ENCODE results near the gene ANKRD9.

GRCh38 chr14:102524451-102525218 is 15.1 kb upstream of the ANKRD9 start:
- TF ChIP-seq CTCF (IDR thresholded peaks at IDR 0.05 in 8 of 11, conservative IDR thresholded peaks at IDR 0.05 in 3 of 11) (peak; percentile 99 to 100 (median 99)), POLR2A (IDR thresholded peaks at IDR 0.05) (no peak)

Data from spleen (tissue), 7 donors.